GM18867 (cell line): ENCODE measurements around the gene TAF6L.
"Not testable (repeated sequence)": the region's sequence is repeated elsewhere in the genome, so short reads cannot be mapped to it uniquely, and the experiment has no call there.

Experiments
- ATAC-seq: cut with Tn5 transposase; IDR thresholded peaks from one replicate; pipeline ENCODE4 v1.9.1; 2021; ENCODE audit warnings: mild to moderate bottlenecking, moderate library complexity; ENCODE audit not compliant: unreplicated experiment

The TAF6L gene

GRCh38 chr11:62805076-62805892 is 34.1 kb downstream of the TAF6L start, which contains the start of gene NXF1:
TSS of gene NXF1 (minus strand) at chr11:62805440. CDS start at chr11:62805356, 84 bp downstream.
- ATAC-seq: peak; percentile 81

- no peak for ATAC-seq
Observed at GRCh38 chr11:62805961-62806441, 34.8 kb downstream of the TAF6L start.

DNA sequence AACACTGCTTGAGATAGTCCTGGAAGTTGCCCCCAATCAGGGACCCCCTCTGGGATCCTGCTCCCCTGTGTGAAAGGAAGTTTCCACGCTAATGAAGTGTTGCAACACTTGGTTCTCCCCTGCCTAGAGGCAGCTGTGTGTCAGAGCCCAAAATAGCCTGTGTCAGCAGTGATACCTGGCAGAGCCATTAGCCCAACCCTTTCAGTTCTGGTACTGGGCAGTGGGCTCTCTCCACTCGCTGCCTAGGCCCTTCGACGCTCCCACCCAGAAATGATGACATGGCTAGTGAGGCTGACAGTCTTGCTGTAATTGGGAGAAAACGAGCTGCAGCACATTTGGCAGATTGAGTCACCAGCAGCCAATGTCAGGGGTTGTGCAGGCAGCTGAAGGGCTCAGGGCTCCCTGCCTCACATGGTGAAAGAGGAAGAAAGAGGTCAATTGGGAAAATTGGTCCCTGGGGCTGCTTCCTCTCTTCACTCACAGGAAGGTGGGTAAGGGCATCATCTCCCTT is 35.5 kb downstream of the TAF6L start:
- no peak for ATAC-seq

- ATAC-seq: no peak
Observed at GRCh38 chr11:62810748-62811147, 39.6 kb downstream of the TAF6L start.

GRCh38 chr11:62811659-62812058 is 40.5 kb downstream of the TAF6L start:
- no peak for ATAC-seq

DNA sequence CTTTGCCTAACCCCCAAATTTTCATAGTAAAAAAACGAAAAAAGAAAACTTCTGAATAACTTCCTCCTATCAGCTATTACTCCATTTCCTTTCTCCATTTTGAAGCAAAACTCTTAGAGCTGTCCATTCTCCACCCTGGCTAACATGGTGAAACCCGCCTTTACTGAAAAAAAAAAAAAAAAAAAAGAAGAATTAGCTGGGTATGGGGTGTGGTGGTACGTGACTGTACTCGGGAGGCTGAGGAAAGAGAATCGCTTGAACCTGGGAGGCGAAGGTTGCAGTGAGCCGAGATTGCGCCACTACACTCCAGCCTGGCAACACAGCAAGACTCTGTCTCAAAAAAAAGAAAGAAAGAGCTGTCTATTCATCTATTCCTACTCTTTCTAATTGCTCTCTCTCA is 45.4 kb downstream of the TAF6L start:
- no peak for ATAC-seq

GRCh38 chr11:62817129-62817528 is 45.9 kb downstream of the TAF6L start:
- ATAC-seq: no peak

GRCh38 chr11:62823677-62824076 is 52.5 kb downstream of the TAF6L start:
- ATAC-seq: no peak

DNA sequence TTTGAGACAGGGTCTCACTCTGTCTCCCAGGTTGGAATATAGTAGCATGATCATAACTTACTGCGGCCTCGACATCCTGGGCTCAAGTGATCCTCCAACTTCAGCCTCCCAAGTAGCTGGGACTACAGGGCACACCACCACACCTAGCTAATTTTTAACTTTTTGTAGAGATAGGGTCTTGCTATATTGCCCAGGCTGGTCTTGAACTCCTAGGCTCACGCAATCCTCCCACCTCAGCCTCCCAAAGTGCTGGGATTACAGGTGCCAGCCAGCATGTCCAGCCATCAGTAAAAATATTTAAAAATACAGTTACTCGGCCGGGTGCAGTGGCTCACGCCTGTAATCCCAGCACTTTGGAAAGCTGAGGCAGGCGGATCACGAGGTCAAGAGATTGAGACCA is 56.9 kb downstream of the TAF6L start:
- not testable (repeated sequence) for ATAC-seq

GRCh38 chr11:62830904-62831519 is 59.8 kb downstream of the TAF6L start:
- no peak for ATAC-seq

DNA sequence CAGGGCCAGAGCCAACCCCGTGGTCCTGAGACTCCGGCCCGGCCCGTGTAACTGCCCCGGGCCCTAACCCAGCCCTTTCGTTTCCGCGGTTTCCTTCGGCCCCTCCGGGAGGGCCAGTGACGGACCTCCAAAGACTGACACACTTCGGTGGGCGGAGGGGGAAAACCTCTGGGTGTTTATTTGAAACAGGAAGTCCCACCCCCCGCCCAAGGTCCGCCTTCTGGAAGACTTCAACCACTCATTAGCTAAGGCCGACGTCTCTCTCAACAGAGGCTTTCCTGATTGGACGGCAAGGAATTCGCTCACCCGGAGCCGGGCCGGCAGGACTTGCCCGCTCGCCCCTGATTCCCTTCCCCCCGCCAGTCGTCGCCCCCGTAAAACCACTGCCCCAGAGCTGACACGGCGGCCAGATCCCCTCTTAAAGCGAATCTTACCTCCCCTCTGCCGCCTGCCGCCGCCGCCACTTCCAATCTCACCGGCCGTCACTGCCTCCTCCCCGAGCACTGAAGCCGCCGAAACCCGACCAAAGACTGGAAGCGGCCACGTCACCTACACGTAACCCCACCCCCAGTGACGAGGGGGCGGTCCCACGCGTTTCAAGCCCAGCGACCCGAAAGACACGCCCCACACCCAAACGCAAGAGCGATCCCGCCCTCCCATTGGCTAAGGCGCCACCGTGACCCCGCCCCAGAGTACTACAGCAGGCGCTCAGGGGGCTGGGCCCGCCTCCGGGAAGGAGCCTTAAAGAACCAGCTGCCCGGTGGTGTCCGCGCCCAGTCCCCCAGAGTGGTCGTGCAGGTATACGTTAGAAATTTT is 60.5 kb downstream of the TAF6L start, which contains the start of gene STX5:
TSS of gene STX5 (minus strand) at position 532 of the 816 bp plus-strand sequence. CDS start 808 bp downstream, outside the sequence.
- peak; percentile 87 for ATAC-seq

GRCh38 chr11:62832336-62833234 is 61.4 kb downstream of the TAF6L start, which contains the start of gene TEX54:
TSS of gene TEX54 (minus strand) at chr11:62832841.
- ATAC-seq: peak; percentile 21

- ATAC-seq: no peak
Observed at GRCh38 chr11:62835336-62835735, 64.1 kb downstream of the TAF6L start.
